Fibroblast of villous mesenchyme (primary cell): Measurements from ENCODE around the gene PRSS8. TPM values are rescaled to one million over a fixed set of nuclear protein-coding genes. Genes with fewer than 3 reads are reported as not detected.

Experiments used
- DNase-seq: peaks from one replicate; pipeline ENCODE4 v3.0.0-alpha.2; 2010; ENCODE audit warnings: low read depth
- H3K4me3 ChIP-seq: 2 replicates; pipeline ENCODE4 v1.5.1; 2011; ENCODE audit warnings: low read depth, mild to moderate bottlenecking, low read length
- CTCF ChIP-seq: IDR thresholded peaks from 2 replicates; pipeline ENCODE4 v1.5.1; 2012; ENCODE audit warnings: low read depth, mild to moderate bottlenecking, low read length; ENCODE audit not compliant: insufficient read depth
- total RNA-seq: library from RNA; depleted of rRNA; stranded (reverse); fragments of >200 nt; gene quantifications from 2 replicates; pipeline ENCODE4 v1.2.3, GENCODE V29; 2012

The PRSS8 gene
- total RNA-seq, 1 donor, result not detected

GRCh38 chr16:31131416-31131815 lies 4.1 kb downstream of the PRSS8 start:
- DNase-seq, result no peak
- no peak for TF ChIP-seq CTCF
- H3K4me3 ChIP-seq, result no peak overlapping the region

DNA sequence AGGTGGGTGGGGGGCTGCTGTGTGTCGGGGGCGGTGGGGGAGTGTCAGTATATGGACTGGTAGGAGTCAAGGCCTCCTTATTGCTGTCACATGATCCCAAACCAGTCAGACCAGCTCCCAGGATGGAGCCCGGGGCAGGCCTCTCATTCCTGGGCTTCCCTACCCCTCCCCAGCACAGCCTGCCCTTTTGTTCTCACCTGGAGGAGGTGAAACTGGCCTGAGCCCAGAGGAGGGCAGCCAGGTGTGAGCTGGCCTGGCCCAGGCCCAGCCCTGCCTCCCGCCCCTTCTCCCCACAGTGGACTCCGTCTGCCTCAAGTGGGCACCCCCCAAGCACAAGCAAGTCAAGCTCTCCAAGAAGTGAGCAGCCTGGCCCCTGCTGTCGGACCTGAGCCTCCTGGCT lies 4.6 kb downstream of the PRSS8 start:
- TF ChIP-seq CTCF, result no peak
- DNase-seq, result no peak
- H3K4me3 ChIP-seq, result no peak overlapping the region

DNA sequence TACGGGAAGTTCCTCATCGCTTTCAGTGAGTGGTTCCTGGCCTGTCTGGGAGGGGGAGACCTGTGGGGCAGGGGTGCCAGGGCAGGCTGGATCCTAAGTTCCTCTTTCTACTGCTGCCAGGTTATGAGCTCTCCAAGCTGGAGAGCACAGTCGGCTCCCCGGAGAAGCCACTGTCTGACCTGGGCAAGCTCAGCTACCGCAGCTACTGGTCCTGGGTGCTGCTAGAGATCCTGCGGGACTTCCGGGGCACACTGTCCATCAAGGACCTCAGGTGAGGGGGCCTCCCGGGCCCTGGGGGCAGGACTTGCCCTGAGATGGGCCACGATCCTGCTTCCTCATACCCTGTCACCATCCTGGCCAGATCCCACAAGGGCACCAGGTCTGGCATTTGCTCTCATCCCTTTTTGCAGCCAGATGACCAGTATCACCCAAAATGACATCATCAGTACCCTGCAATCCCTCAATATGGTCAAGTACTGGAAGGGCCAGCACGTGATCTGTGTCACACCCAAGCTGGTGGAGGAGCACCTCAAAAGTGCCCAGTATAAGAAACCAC lies 5.1 kb downstream of the PRSS8 start:
- H3K4me3 ChIP-seq, result no peak overlapping the region
- no peak for DNase-seq
- no peak for TF ChIP-seq CTCF

GRCh38 chr16:31129568-31130335 lies 5.8 kb downstream of the PRSS8 start:
- no peak overlapping the region for H3K4me3 ChIP-seq
- DNase-seq, result no peak
- no peak for TF ChIP-seq CTCF

DNA sequence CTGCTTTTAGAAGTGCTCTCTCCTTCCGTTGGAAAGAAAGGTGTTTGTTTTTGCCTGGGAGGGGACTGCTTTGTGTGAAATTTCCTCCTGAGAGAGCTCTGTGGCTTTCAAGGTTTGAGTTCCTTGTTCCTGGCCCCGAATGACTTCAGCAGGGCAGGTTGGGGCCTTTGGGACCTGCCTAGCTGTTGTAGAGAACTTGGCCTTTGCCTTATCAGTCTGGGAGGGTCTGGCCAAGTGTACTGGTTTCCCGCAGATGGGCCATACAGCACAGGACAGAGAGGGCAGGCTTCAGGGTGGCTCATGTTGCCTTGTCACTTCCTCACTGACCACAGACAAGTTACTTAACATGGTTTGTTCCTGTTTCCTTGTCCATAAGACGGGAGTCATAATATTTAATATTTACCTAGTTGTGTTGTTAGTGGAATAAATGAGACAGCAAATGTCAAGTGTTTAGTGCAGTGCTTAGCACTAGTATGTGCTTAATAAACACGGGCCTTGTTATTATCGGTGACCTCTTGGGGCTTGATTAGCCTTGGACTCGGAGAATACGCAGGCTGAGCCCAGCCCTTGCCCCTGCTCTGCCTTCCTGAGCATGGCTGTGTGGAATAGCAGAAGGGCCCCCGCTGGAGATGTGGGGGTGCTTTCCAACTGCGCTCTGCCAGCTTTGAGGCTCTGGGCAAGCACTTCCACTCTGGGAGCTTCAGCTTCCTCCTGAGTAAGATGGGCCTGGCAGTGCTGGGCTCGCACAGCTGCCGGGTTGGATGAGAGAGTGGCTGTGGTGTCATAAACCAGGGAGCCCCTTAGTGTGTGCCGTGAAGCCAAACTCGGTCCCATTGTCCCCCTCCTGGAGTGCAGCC lies 6.6 kb downstream of the PRSS8 start:
- TF ChIP-seq CTCF, result no peak
- no peak overlapping the region for H3K4me3 ChIP-seq
- DNase-seq, result no peak

DNA sequence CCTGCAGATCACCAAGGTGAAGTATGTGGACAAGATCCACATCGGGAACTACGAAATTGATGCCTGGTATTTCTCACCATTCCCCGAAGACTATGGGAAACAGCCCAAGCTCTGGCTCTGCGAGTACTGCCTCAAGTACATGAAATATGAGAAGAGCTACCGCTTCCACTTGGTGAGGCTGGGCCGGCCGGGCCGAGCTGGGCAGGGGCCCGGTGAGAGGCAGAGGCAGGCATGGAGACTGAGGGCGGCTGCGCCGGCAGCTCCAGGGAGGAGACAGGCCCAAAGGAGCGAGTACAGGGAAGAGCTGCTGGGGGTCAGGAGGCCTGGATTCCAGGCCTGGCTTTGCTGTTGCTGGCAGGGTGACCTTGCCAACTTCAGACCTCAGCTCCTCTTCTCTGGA lies 8.3 kb downstream of the PRSS8 start:
- no peak overlapping the region for H3K4me3 ChIP-seq
- TF ChIP-seq CTCF, result no peak
- DNase-seq, result no peak
